GM19452 (cell line): ENCODE data around the gene THSD4.
"Not testable (repeated sequence)": the region's sequence is repeated elsewhere in the genome, so short reads cannot be mapped to it uniquely, and the experiment has no call there.

Experiments used
- ATAC-seq: cut with Tn5 transposase; IDR thresholded peaks from one replicate; pipeline ENCODE4 v1.9.1; 2021; ENCODE audit not compliant: unreplicated experiment

The THSD4 gene

GRCh38 chr15:71698742-71699141 is 583.5 kb downstream of the THSD4 start:
- no peak for ATAC-seq

- no peak for ATAC-seq
Observed at GRCh38 chr15:71699977-71700376, 584.7 kb downstream of the THSD4 start.

GRCh38 chr15:71701808-71702207 is 586.5 kb downstream of the THSD4 start:
- no peak for ATAC-seq

GRCh38 chr15:71702496-71702895 is 587.2 kb downstream of the THSD4 start:
- ATAC-seq, result no peak

- no peak for ATAC-seq
Observed at GRCh38 chr15:71705151-71705550, 589.9 kb downstream of the THSD4 start.

- ATAC-seq, result no peak
Observed at GRCh38 chr15:71706461-71707229, 591.4 kb downstream of the THSD4 start.

- ATAC-seq, result no peak
Observed at GRCh38 chr15:71707230-71708050, 592.2 kb downstream of the THSD4 start.

- ATAC-seq, result no peak
Observed at GRCh38 chr15:71708051-71708429, 592.8 kb downstream of the THSD4 start.

- ATAC-seq, result no peak
Observed at GRCh38 chr15:71708741-71709140, 593.5 kb downstream of the THSD4 start.

- no peak for ATAC-seq
Observed at GRCh38 chr15:71709808-71710418, 594.6 kb downstream of the THSD4 start.

GRCh38 chr15:71712182-71712581 is 596.9 kb downstream of the THSD4 start:
- no peak for ATAC-seq

GRCh38 chr15:71713191-71713809 is 598.0 kb downstream of the THSD4 start:
- ATAC-seq, result no peak

GRCh38 chr15:71715914-71716313 is 600.6 kb downstream of the THSD4 start:
- ATAC-seq, result no peak

GRCh38 chr15:71716990-71717389 is 601.7 kb downstream of the THSD4 start:
- ATAC-seq, result no peak

- ATAC-seq, result no peak
Observed at GRCh38 chr15:71718116-71718910, 603.0 kb downstream of the THSD4 start.

- ATAC-seq, result no peak
Observed at GRCh38 chr15:71723344-71723743, 608.1 kb downstream of the THSD4 start.

- ATAC-seq, result not testable (repeated sequence)
Observed at GRCh38 chr15:71725207-71725955, 610.1 kb downstream of the THSD4 start.

GRCh38 chr15:71728881-71729280 is 613.6 kb downstream of the THSD4 start:
- ATAC-seq, result no peak

GRCh38 chr15:71729319-71729718 is 614.0 kb downstream of the THSD4 start:
- ATAC-seq, result no peak
